UCSD-AML1 (cell line): Measurements from ENCODE around the gene KCNIP1.
"Not testable (repeated sequence)": the region's sequence is repeated elsewhere in the genome, so short reads cannot be mapped to it uniquely, and the experiment has no call there.

Experiments
- DNase-seq: peaks from one replicate; lab custom pipeline; 2025; ENCODE audit not compliant: unreplicated experiment; lab: John Stamatoyannopoulos, UW

The KCNIP1 gene

DNA sequence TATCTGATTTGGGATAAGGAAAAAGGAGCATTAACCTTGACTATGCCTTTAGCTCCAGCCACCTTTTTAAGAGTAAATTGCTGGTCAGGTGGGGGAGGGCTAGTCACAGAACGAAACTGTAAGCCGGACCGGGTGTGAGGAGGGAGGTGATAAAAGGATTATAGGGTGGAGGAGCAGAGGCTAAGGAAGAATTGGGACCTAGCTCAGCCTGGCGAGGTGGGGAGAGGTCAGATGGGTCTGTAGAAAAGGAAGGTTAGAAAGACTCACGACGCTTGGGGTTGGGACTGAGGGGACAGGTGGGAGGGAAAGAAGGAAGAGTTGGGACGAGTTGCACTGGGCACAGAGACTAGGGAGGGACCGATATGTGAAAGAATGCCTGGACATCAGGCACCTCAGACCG is 262.0 kb downstream of the KCNIP1 start:
- DNase-seq, result not testable (repeated sequence)

DNA sequence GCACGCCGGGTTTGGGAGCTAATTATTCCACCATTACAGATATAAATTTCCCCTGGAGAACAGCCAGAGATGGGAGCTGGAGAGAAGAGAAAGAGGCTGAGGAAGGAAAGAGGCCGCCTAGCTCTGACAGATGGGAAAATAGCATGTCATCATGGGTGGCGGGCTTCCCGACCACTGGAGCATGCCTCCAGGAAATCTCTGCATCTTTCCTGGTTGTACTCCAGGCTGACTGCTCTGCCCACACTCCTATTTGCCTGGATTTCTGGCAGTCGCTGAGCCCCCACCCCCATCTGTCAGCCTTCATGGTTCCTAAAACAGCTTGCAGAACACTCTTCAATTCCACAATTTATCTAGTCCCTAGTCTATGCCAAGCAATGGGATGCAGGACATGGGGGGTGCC is 265.4 kb downstream of the KCNIP1 start:
- no peak for DNase-seq

GRCh38 chr5:170769898-170770416 is 266.1 kb downstream of the KCNIP1 start:
- no peak for DNase-seq

- no peak for DNase-seq
Measured at GRCh38 chr5:170771496-170771895, 267.7 kb downstream of the KCNIP1 start.

DNA sequence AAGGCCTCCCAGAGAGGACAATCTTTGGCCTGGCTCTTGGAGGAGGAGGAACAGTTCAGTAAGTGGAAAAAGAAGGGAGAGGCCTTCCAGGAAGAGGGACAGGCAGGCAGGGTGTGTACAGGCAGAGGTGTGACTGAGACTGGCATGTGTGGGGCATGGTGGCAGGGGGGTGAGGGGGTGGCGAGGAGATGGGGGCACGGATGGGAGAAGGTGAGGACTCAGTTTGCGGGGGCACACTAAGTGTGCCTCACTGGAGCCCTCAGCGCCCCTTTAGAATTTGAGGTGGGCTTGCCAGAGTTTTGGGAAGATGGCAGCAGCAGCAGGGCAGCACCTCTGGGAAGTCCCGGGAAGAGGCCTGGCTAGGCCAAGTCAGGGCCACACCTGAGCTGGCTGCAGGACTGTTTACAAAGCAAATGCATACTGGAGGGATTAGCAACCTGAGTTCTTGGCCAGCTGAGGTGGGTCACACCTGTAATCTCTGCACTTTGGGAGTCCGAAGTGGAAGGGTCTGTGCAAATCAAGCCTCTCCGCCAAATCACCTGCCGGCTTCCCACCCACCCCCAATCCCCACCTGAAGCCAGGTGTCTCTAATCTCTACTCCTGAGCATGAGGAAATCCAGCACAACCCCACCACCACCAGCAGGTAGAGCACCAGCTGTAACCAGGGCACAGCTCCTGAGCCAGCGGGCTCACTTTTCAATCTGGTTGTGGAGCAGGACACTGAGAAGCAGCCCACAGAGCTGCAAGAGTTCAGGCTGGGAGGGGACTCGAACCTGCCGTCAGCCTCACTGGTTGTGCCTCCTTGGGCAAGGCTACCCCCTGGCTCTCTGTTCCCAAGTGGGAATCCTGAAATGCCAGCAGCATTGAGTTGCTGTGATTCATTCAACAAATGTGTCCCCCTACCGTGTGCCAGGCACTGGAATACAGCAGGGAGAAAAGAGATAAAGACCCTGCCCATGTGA is 269.5 kb downstream of the KCNIP1 start:
- DNase-seq, result no peak

DNA sequence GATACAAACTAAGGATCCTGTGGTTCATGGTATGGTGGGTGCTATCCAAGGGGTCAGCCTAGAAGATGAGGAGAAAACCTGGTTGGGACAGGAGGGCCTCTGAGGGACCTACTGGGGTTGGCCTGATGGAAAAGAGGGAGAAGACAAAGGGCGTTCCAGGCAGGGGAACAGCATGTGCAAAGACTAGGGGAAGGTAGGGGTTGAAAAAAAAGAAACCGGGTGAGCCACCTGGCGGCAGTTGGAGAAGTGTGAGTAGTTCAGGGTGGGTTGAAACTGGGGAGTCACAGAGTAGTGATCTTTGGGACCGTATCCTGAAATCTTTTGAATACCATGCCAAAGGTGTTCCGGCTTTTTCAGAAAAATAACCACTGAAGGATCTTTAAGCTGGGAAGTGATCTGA is 271.0 kb downstream of the KCNIP1 start:
- no peak for DNase-seq

DNA sequence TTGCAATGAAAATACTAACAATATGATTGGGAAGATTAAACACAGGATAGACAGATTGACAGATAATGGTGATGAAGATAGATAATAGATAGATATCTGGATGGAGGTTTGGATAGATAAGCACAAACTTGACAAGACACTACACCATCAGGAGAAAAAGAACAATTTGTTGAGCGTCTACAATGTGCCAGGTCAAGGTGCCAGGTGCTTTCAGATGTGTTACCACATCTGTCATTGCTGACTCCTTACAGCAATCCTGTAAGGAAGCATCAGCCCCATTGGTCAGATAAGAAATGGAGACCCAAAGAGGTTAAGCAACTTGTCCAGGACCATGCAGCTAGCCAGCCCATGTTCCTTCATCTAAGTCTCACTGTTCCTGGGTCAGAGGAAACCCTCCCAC is 278.1 kb downstream of the KCNIP1 start:
- DNase-seq, result no peak

DNA sequence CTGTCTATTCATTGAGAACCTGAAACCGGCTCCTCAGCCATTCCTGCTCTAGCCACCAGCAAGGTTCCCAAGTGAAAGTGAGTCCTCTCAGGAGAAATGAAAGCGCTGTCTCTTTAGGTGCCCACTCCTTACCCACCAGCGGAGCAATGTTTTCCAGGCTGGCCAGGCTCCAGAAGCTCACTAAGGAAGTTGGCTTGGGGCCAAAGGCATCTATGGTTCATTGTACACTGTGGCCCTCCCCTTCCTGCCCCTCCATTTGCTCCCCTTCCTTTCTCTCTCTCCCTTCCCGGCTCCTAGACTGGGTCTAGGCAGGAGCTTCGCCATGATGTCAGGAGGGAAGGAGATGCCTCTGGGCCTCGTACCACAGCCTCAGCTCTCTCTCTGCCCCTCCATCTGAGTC is 278.6 kb downstream of the KCNIP1 start:
- no peak for DNase-seq

DNA sequence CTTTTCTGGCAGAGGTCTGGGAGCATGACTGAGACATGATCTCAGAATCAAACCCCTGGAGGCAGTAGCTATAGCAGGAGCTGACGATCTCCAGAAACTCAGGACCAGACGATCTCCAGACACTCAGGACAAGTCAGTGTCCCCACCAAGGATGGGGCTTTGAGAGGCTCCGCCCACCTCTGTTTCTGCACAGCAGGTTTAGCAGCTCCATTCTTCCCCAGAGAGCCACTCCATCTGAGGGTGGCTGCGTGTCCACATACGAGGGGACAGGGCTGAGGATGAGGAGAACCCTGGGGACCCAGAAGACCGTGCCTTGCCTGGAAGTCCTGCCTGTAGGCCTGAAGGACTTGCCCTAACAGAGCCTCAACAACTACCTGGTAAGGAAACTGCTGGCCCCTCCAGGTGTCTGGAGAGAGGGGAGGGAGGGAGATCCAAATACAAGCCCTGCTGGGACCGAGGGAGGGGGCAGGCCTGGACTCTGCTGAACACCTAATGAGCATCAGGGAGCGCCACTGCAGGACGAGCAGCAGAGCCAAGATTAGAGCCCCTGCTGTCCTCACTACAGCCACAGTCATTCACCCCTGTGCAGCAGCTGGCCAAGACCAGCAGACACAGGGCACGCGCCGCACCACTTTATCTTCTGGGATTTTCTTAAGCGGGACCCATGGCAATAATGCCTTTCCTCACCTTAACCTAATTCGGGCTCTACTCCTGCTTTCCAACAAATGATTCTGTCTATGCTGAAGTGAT is 279.9 kb downstream of the KCNIP1 start, which contains the start of gene GABRP:
TSS of gene GABRP (plus strand) at position 228 of the 750 bp plus-strand sequence. CDS start 4,891 bp downstream, outside the sequence.
- no peak for DNase-seq

GRCh38 chr5:170785416-170785815 is 281.6 kb downstream of the KCNIP1 start:
- DNase-seq, result no peak
